NCI-H2107 treated with DMSO at 0.1 percent for 48 hours (cell line): ENCODE measurements around the gene BTC.
"Not testable (repeated sequence)": the region's sequence is repeated elsewhere in the genome, so short reads cannot be mapped to it uniquely, and the experiment has no call there.

Experiments used
- DNase-seq: peaks from one replicate; lab custom pipeline; 2025; ENCODE audit not compliant: unreplicated experiment; lab: John Stamatoyannopoulos, UW

Gene BTC

GRCh38 chr4:74758551-74759145, 35.7 kb downstream of the BTC start:
- no peak for DNase-seq

GRCh38 chr4:74757136-74757535, 37.2 kb downstream of the BTC start:
- no peak for DNase-seq

- DNase-seq, result no peak
Measured at GRCh38 chr4:74755486-74755885, 38.8 kb downstream of the BTC start.

GRCh38 chr4:74754218-74754617, 40.1 kb downstream of the BTC start:
- no peak for DNase-seq

- DNase-seq, result no peak
Measured at GRCh38 chr4:74752798-74753197, 41.5 kb downstream of the BTC start.

GRCh38 chr4:74751856-74752255, 42.5 kb downstream of the BTC start:
- no peak for DNase-seq

- no peak for DNase-seq
Measured at GRCh38 chr4:74751247-74751646, 43.1 kb downstream of the BTC start.

GRCh38 chr4:74742185-74742584, 52.1 kb downstream of the BTC start:
- no peak for DNase-seq

- no peak for DNase-seq
Measured at GRCh38 chr4:74738464-74739143, 55.7 kb downstream of the BTC start.

- no peak for DNase-seq
Measured at GRCh38 chr4:74734995-74735394, 59.3 kb downstream of the BTC start.

- DNase-seq, result no peak
Measured at GRCh38 chr4:74733756-74734155, 60.6 kb downstream of the BTC start.

GRCh38 chr4:74724979-74725378, 69.3 kb downstream of the BTC start:
- DNase-seq, result no peak

GRCh38 chr4:74716436-74716765, 77.9 kb downstream of the BTC start:
- no peak for DNase-seq

- no peak for DNase-seq
Measured at GRCh38 chr4:74715706-74716435, 78.5 kb downstream of the BTC start.

GRCh38 chr4:74714611-74715130, 79.7 kb downstream of the BTC start:
- no peak for DNase-seq

- DNase-seq, result not testable (repeated sequence)
Measured at GRCh38 chr4:74708135-74708534, 86.2 kb downstream of the BTC start.
